HG02678 (cell line): Measurements from ENCODE around the gene MYOM1.
A peak's percentile ranks its signal among the peaks of the same experiment; 100 is the strongest.
"Not testable (repeated sequence)": the region's sequence is repeated elsewhere in the genome, so short reads cannot be mapped to it uniquely, and the experiment has no call there.

Source experiments
- ATAC-seq: cut with Tn5 transposase; IDR thresholded peaks from one replicate; pipeline ENCODE4 v1.9.1; 2021; ENCODE audit warnings: mild to moderate bottlenecking, moderate library complexity; ENCODE audit not compliant: unreplicated experiment

The MYOM1 gene

GRCh38 chr18:3221496-3221895, 1.7 kb upstream of the MYOM1 start:
- no peak for ATAC-seq

GRCh38 chr18:3220868-3221267, 1.1 kb upstream of the MYOM1 start:
- ATAC-seq, result not testable (repeated sequence)

GRCh38 chr18:3219241-3219630, 532 bp downstream of the MYOM1 start:
- ATAC-seq, result no peak

- ATAC-seq, result no peak
Measured at GRCh38 chr18:3218819-3219218, 949 bp downstream of the MYOM1 start.

- no peak for ATAC-seq
Measured at GRCh38 chr18:3217948-3218647, 1.7 kb downstream of the MYOM1 start.

GRCh38 chr18:3216987-3217386, 2.8 kb downstream of the MYOM1 start:
- no peak for ATAC-seq

- ATAC-seq, result no peak
Measured at GRCh38 chr18:3214855-3215637, 4.7 kb downstream of the MYOM1 start.

GRCh38 chr18:3213300-3214059, 6.3 kb downstream of the MYOM1 start:
- no peak for ATAC-seq

- no peak for ATAC-seq
Measured at GRCh38 chr18:3212657-3213056, 7.1 kb downstream of the MYOM1 start.

GRCh38 chr18:3211236-3211992, 8.4 kb downstream of the MYOM1 start:
- no peak for ATAC-seq

GRCh38 chr18:3209859-3210569, 9.8 kb downstream of the MYOM1 start:
- ATAC-seq, result peak; percentile 68

GRCh38 chr18:3207565-3207964, 12.2 kb downstream of the MYOM1 start:
- no peak for ATAC-seq

GRCh38 chr18:3205239-3205638, 14.5 kb downstream of the MYOM1 start:
- no peak for ATAC-seq

GRCh38 chr18:3199942-3200645, 19.7 kb downstream of the MYOM1 start:
- no peak for ATAC-seq

- not testable (repeated sequence) for ATAC-seq
Measured at GRCh38 chr18:3198260-3198860, 21.4 kb downstream of the MYOM1 start.

- no peak for ATAC-seq
Measured at GRCh38 chr18:3194947-3195612, 24.7 kb downstream of the MYOM1 start.

- no peak for ATAC-seq
Measured at GRCh38 chr18:3193331-3193730, 26.4 kb downstream of the MYOM1 start.

GRCh38 chr18:3192752-3193151, 27.0 kb downstream of the MYOM1 start:
- no peak for ATAC-seq

GRCh38 chr18:3192286-3192685, 27.5 kb downstream of the MYOM1 start:
- no peak for ATAC-seq
